RPMI8226 (cell line): ENCODE measurements around the gene VSTM5.
"Not testable (repeated sequence)": the region's sequence is repeated elsewhere in the genome, so short reads cannot be mapped to it uniquely, and the experiment has no call there.

Experiments used
- DNase-seq: peaks from one replicate; pipeline ENCODE4 v3.0.0-alpha.2; 2015

The VSTM5 gene

GRCh38 chr11:93850594-93851018, at the start of gene VSTM5:
VSTM5 (minus strand) TSS chr11:93850618; CDS start chr11:93850502, 116 bp downstream.
- DNase-seq: no peak

- peak; percentile 62 for DNase-seq
Measured at GRCh38 chr11:93895106-93895862, 44.9 kb upstream of the VSTM5 start.

GRCh38 chr11:93890391-93891051, 40.1 kb upstream of the VSTM5 start:
- DNase-seq: no peak

GRCh38 chr11:93887111-93887510, 36.7 kb upstream of the VSTM5 start:
- no peak for DNase-seq

- DNase-seq: not testable (repeated sequence)
Measured at GRCh38 chr11:93879114-93879513, 28.7 kb upstream of the VSTM5 start.

GRCh38 chr11:93875637-93876036, 25.2 kb upstream of the VSTM5 start:
- DNase-seq: no peak

GRCh38 chr11:93871526-93871925, 21.1 kb upstream of the VSTM5 start:
- no peak for DNase-seq

- DNase-seq: no peak
Measured at GRCh38 chr11:93870616-93871015, 20.2 kb upstream of the VSTM5 start.

GRCh38 chr11:93869830-93870229, 19.4 kb upstream of the VSTM5 start:
- DNase-seq: no peak

- DNase-seq: not testable (repeated sequence)
Measured at GRCh38 chr11:93868404-93868803, 18.0 kb upstream of the VSTM5 start.

GRCh38 chr11:93861808-93862207, 11.4 kb upstream of the VSTM5 start:
- DNase-seq: no peak

- DNase-seq: no peak
Measured at GRCh38 chr11:93858121-93858775, 7.8 kb upstream of the VSTM5 start.

- no peak for DNase-seq
Measured at GRCh38 chr11:93857413-93858120, 7.1 kb upstream of the VSTM5 start.

GRCh38 chr11:93852242-93852641, 1.8 kb upstream of the VSTM5 start:
- no peak for DNase-seq

GRCh38 chr11:93849751-93850593, 446 bp downstream of the VSTM5 start:
- DNase-seq: no peak

- no peak for DNase-seq
Measured at GRCh38 chr11:93849201-93849600, 1.2 kb downstream of the VSTM5 start.

GRCh38 chr11:93846411-93846810, 4.0 kb downstream of the VSTM5 start:
- no peak for DNase-seq

GRCh38 chr11:93845181-93846092, 5.0 kb downstream of the VSTM5 start:
- no peak for DNase-seq

- DNase-seq: peak; percentile 24
Measured at GRCh38 chr11:93844568-93844967, 5.8 kb downstream of the VSTM5 start.

- DNase-seq: no peak
Measured at GRCh38 chr11:93843906-93844305, 6.5 kb downstream of the VSTM5 start.

- no peak for DNase-seq
Measured at GRCh38 chr11:93842461-93842860, 8.0 kb downstream of the VSTM5 start.
